Stimulated activated CD4-positive, alpha-beta T cell treated with anti-CD3 and anti-CD28 coated beads, TNF-alpha, amount 100 ng/mL, for 1 hour (primary cell): ENCODE data around the gene ITGB1.

Experiments
- DNase-seq, 3 donors: peaks; one replicate each; pipeline ENCODE4 v3.0.0-alpha.2; 2020; ENCODE audit warnings: low read depth in 3 of 3, low spot score in 1 of 3

ITGB1 gene

GRCh38 chr10:32955790-32956189 is 2.2 kb downstream of the ITGB1 start:
- DNase-seq = no peak

GRCh38 chr10:32955299-32955772 is 2.7 kb downstream of the ITGB1 start:
- DNase-seq = no peak

- DNase-seq = no peak
Observed at GRCh38 chr10:32954545-32955298, 3.3 kb downstream of the ITGB1 start.

- no peak for DNase-seq
Observed at GRCh38 chr10:32954080-32954479, 4.0 kb downstream of the ITGB1 start.

GRCh38 chr10:32953277-32953927 is 4.6 kb downstream of the ITGB1 start:
- DNase-seq = no peak

GRCh38 chr10:32952541-32953276 is 5.3 kb downstream of the ITGB1 start:
- DNase-seq = no peak

- no peak for DNase-seq
Observed at GRCh38 chr10:32952094-32952493, 5.9 kb downstream of the ITGB1 start.

GRCh38 chr10:32951111-32951510 is 6.9 kb downstream of the ITGB1 start:
- no peak for DNase-seq

- no peak for DNase-seq
Observed at GRCh38 chr10:32950591-32951108, 7.4 kb downstream of the ITGB1 start.

- no peak for DNase-seq
Observed at GRCh38 chr10:32949221-32949678, 8.8 kb downstream of the ITGB1 start.

- DNase-seq = no peak
Observed at GRCh38 chr10:32948451-32948850, 9.6 kb downstream of the ITGB1 start.

- DNase-seq = no peak
Observed at GRCh38 chr10:32947586-32947985, 10.4 kb downstream of the ITGB1 start.

- no peak for DNase-seq
Observed at GRCh38 chr10:32946108-32946507, 11.9 kb downstream of the ITGB1 start.

GRCh38 chr10:32943854-32944661 is 14.0 kb downstream of the ITGB1 start:
- no peak for DNase-seq

- no peak for DNase-seq
Observed at GRCh38 chr10:32943395-32943794, 14.6 kb downstream of the ITGB1 start.

GRCh38 chr10:32942081-32942480 is 15.9 kb downstream of the ITGB1 start:
- DNase-seq = no peak

- no peak for DNase-seq
Observed at GRCh38 chr10:32941357-32941756, 16.7 kb downstream of the ITGB1 start.

- DNase-seq = no peak
Observed at GRCh38 chr10:32940321-32941301, 17.4 kb downstream of the ITGB1 start.

- no peak for DNase-seq
Observed at GRCh38 chr10:32939296-32940111, 18.5 kb downstream of the ITGB1 start.
